ENCODE results near the gene EHMT2.
"Not testable (repeated sequence)": the region's sequence is repeated elsewhere in the genome, so short reads cannot be mapped to it uniquely, and the experiment has no call there.

The EHMT2 gene

GRCh38 chr6:31851485-31851832 lies 46.0 kb downstream of the EHMT2 start:
- H3K27ac ChIP-seq: no peak overlapping the region
- no peak for TF ChIP-seq ZFX (IDR thresholded peaks at IDR 0.05)
- TF ChIP-seq CTCF (conservative IDR thresholded peaks at IDR 0.05): no peak

- TF ChIP-seq ZFX (IDR thresholded peaks at IDR 0.05): no peak
- no peak for TF ChIP-seq CTCF (conservative IDR thresholded peaks at IDR 0.05)
- no peak overlapping the region for H3K27ac ChIP-seq
Measured at GRCh38 chr6:31850765-31851484, 46.6 kb downstream of the EHMT2 start.

GRCh38 chr6:31847276-31847978 lies 50.1 kb downstream of the EHMT2 start:
- TF ChIP-seq ZFX (IDR thresholded peaks at IDR 0.05) (no peak), CTCF (conservative IDR thresholded peaks at IDR 0.05) (no peak)
- no peak overlapping the region for H3K27ac ChIP-seq

GRCh38 chr6:31844507-31844906 lies 53.0 kb downstream of the EHMT2 start:
- no peak overlapping the region for H3K27ac ChIP-seq
- TF ChIP-seq CTCF (conservative IDR thresholded peaks at IDR 0.05) (no peak), ZFX (IDR thresholded peaks at IDR 0.05) (no peak)

- no peak overlapping the region for H3K27ac ChIP-seq
- TF ChIP-seq ZFX (IDR thresholded peaks at IDR 0.05): no peak
Measured at GRCh38 chr6:31842053-31842452, 55.4 kb downstream of the EHMT2 start.

- H3K27ac ChIP-seq: not testable (repeated sequence)
Measured at GRCh38 chr6:31839779-31840126, 57.7 kb downstream of the EHMT2 start.

GRCh38 chr6:31838968-31839367 lies 58.5 kb downstream of the EHMT2 start:
- H3K27ac ChIP-seq: no peak overlapping the region
- TF ChIP-seq CTCF (conservative IDR thresholded peaks at IDR 0.05) (no peak), ZFX (IDR thresholded peaks at IDR 0.05) (no peak)

- H3K27ac ChIP-seq: peak overlapping the region; percentile 1; the same call in 1 of the 2 replicates
Measured at GRCh38 chr6:31838114-31838553, 59.4 kb downstream of the EHMT2 start.

Data from C4-2B (cell line).